ENCODE measurements around the gene OR2H1.
A peak's percentile ranks its signal among the peaks of the same experiment; 100 is the strongest.

The OR2H1 gene

DNA sequence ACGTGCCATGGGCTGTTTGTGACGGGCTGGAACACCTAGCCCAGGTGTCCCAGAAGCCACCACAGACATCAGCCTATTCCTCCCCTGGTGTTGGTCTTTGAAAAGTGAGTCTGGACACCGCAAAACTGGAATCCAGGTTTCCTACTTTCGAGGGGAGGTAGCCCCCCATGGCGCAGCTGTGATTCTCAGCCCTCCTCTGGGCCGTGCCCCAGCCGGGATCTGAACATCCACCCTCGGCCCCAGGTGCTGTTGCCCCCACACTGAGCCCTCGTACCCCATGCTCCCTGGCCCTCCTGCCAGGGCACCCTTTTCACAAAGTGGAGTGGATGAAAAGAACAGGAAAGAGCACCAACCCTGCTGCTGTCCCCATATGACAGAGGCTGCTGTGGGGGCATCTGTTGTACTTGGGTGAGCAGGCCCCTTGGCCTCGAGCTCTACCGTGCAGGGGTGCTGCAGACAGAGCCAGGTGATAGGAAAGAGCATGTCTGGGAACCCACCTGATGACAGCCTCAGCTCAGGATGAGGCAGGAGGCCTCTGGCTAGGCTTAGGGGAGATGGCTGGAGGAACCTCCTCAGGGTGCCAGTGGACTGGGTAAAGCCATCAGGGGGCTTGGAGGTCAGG lies 49.6 kb downstream of the OR2H1 start:
- no peak overlapping the region for H3K4me3 ChIP-seq (ENCODE audit: low read depth, low read length)
- DNase-seq (ENCODE audit: low read depth): no peak
- TF ChIP-seq, protein P1, sequence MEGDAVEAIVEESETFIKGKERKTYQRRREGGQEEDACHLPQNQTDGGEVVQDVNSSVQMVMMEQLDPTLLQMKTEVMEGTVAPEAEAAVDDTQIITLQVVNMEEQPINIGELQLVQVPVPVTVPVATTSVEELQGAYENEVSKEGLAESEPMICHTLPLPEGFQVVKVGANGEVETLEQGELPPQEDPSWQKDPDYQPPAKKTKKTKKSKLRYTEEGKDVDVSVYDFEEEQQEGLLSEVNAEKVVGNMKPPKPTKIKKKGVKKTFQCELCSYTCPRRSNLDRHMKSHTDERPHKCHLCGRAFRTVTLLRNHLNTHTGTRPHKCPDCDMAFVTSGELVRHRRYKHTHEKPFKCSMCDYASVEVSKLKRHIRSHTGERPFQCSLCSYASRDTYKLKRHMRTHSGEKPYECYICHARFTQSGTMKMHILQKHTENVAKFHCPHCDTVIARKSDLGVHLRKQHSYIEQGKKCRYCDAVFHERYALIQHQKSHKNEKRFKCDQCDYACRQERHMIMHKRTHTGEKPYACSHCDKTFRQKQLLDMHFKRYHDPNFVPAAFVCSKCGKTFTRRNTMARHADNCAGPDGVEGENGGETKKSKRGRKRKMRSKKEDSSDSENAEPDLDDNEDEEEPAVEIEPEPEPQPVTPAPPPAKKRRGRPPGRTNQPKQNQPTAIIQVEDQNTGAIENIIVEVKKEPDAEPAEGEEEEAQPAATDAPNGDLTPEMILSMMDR (IDR thresholded peaks at IDR 0.05; ENCODE audit: insufficient read depth, low read depth, low read length, missing control alignments): no peak

DNA sequence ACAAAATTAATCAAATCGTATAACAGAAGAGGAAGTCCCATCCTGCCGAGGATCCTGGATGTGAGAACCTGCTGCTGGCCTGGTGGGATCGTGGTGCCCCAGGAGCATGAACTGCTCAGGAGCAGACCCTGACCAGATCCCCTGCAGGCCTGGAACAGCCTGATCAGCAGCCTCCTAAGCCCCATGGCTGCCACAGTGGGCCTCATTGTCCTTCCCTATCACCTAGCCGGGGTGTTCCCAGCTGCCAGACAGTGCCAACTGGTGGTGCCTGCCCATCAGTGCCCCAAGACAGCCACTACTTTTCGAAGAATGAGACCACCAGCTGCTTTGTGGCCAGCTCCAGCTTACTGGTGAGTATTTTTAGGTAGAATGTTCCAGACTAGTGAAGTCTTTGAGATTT lies 50.4 kb downstream of the OR2H1 start:
- H3K4me3 ChIP-seq (ENCODE audit: low read depth, low read length): no peak overlapping the region
- DNase-seq (ENCODE audit: low read depth): no peak
- TF ChIP-seq, protein P1 (IDR thresholded peaks at IDR 0.05; ENCODE audit: insufficient read depth, low read depth, low read length, missing control alignments): no peak

DNA sequence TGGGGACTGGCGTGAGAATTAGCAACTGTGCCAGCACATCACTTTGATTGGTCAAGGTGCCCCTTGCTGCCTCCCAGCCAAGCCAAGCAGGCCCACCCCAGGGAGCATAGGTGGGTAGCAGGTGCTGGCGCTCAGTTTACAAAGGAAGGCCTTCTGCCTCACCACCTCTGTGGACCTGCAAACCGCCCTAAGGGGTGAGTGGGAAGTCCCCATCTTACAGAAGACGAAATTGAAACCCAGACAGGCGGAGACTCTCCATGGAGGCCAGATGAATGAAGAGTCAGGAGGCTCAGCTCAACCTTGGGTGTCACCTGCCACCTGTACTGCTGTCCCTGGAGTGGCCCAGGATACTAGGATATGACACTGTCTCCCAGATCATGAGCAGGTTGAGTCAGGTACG lies 52.3 kb downstream of the OR2H1 start:
- H3K4me3 ChIP-seq (ENCODE audit: low read depth, low read length): no peak overlapping the region
- TF ChIP-seq, protein P1 (IDR thresholded peaks at IDR 0.05; ENCODE audit: insufficient read depth, low read depth, low read length, missing control alignments): no peak
- DNase-seq (ENCODE audit: low read depth): peak; percentile 62

DNA sequence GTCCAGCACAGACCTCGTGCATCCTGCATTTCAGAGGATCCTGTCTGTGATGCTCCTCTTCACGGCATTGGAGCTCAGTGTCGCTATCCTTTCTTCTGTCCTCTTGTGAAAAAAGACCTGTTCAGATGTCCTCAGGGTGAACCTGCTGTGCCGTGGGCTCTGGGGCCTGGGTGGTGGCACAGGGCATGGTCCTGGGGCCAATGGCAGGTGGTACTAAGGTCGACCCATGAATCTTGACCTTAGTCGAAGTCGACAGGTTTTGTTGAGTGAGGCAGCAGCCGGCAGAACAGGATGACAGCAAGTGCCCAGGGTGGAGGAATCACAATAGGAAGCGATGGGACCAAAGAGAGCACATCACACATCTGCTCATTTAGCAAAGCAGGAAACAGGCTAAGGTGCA lies 52.8 kb downstream of the OR2H1 start:
- H3K4me3 ChIP-seq (ENCODE audit: low read depth, low read length): no peak overlapping the region
- DNase-seq (ENCODE audit: low read depth): no peak
- TF ChIP-seq, protein P1 (IDR thresholded peaks at IDR 0.05; ENCODE audit: insufficient read depth, low read depth, low read length, missing control alignments): no peak

DNA sequence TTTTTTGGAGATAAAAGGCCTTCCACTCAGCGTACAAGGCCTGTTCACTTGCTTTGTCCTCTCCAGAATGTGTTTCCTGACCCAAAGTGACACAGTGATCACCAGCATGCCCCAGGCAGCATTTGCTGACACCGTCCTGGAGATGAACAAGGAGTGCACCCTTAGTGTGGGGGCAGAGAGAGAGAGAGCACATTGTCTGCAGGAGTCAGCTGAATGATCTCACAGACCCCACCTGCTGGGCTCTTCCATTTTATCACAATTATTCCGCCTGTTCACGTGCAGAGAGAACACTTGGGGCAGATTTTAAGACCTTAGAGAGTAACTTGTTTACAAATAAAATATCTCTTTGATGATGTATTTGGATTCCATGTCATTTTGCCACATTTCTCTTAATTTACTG lies 53.2 kb downstream of the OR2H1 start:
- TF ChIP-seq, protein P1 (IDR thresholded peaks at IDR 0.05; ENCODE audit: insufficient read depth, low read depth, low read length, missing control alignments): no peak
- DNase-seq (ENCODE audit: low read depth): no peak
- H3K4me3 ChIP-seq (ENCODE audit: low read depth, low read length): no peak overlapping the region

DNA sequence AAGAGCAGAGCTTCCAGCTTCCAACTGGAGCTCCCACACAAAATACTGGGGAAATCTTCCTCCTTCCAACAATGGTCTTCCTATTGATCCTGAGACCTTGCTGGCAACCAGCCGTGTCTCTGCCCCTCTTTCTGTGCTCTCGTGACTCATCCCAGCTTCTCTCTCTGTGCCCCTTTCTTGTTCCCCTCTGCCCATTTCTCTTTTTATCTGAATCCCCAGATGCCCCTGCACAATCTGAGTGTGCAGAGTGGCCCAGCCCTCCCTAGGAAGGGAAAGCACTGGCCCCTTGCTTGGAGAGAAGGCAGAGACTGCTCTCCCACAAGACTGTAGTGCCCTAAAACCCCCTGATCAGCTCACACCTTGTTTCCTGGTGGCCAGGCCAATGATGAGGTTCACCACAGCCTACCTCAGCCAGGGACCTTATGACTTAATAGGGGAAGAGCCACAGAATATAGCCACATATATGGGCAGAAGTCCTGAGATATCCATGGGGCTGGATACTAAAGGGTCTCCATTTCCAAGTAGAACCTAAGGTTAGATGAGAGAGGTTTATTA lies 53.9 kb downstream of the OR2H1 start:
- no peak overlapping the region for H3K4me3 ChIP-seq (ENCODE audit: low read depth, low read length)
- TF ChIP-seq, protein P1 (IDR thresholded peaks at IDR 0.05; ENCODE audit: insufficient read depth, low read depth, low read length, missing control alignments): no peak
- no peak for DNase-seq (ENCODE audit: low read depth)
